T-helper 1 cell treated with Interleukin-12 subunit alpha and Interleukin-12 subunit beta and Interleukin-4 antibody, amounts not matched to agents 30 μg/mL and 1 μg/mL, for 36 hours (primary cell): Measurements from ENCODE around the gene COL6A5.
"Not testable (repeated sequence)": the region's sequence is repeated elsewhere in the genome, so short reads cannot be mapped to it uniquely, and the experiment has no call there.

Experiments
- H3K27ac Mint-ChIP-seq: one replicate; pipeline ENCODE4 v1.8.0; 2021; ENCODE audit warnings: mild to moderate bottlenecking, mixed read lengths
- H3K27me3 Mint-ChIP-seq: one replicate; pipeline ENCODE4 v1.8.0; 2021; ENCODE audit warnings: low read depth, mixed read lengths
- H3K36me3 Mint-ChIP-seq: one replicate; pipeline ENCODE4 v1.8.0; 2021; ENCODE audit warnings: low read depth, mixed read lengths
- H3K4me1 Mint-ChIP-seq: one replicate; pipeline ENCODE4 v1.8.0; 2021; ENCODE audit warnings: low read depth, mixed read lengths
- H3K4me3 Mint-ChIP-seq: one replicate; pipeline ENCODE4 v1.8.0; 2021; ENCODE audit warnings: mild to moderate bottlenecking, moderate library complexity, mixed read lengths
- H3K9me3 Mint-ChIP-seq: one replicate; pipeline ENCODE4 v1.8.0; 2021; ENCODE audit warnings: mixed read lengths

COL6A5 gene

DNA sequence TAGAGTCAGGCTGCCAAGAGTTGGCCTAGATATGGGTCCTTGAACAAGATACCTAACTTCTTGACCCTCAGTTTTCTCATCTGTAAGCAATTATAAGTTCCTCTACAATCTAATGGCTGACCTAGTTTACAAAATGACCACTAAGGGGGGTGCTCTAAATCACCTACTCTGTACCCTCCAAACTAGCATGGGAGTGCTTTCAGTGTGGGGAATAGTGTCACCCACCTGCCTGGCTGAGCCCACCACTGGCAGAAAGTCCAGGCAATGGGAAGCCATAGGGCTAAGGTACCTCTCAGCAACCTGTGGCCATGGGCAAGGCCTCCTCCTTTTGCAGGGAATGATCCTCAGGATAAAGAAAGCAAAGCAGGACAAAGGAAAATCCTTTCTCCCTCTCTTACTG, 58.9 kb downstream of the COL6A5 start:
- Mint-ChIP-seq H3K36me3 (no peaks in the 10 kb centered on the region), H3K4me3 (no peak overlapping the region), H3K9me3 (peaks cover 5% of the 10 kb centered on the region), H3K27me3 (no peaks in the 10 kb centered on the region), H3K27ac (no peak overlapping the region), H3K4me1 (no peaks in the 10 kb centered on the region)

DNA sequence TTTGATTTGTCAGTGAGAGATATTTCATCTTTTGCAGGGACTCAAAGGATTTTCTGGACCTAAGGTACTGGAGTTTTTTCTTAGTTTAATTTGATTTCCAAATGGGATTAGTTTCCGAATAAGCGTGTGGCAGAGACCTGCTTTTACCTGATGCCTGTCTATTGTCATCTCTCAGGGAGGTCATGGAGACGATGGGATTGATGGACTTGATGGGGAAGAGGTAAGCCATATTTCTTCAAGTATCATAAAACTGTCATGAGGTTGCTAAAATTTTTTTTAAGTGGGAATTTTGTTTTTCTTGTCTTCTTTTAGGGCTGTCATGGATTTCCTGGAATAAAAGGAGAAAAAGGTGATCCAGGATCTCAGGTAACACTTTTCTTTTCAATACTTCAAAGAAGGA, 60.5 kb downstream of the COL6A5 start:
- Mint-ChIP-seq H3K27ac (no peak overlapping the region), H3K4me1 (no peaks in the 10 kb centered on the region), H3K9me3 (peaks cover 5% of the 10 kb centered on the region), H3K36me3 (no peaks in the 10 kb centered on the region), H3K4me3 (no peak overlapping the region), H3K27me3 (no peaks in the 10 kb centered on the region)

DNA sequence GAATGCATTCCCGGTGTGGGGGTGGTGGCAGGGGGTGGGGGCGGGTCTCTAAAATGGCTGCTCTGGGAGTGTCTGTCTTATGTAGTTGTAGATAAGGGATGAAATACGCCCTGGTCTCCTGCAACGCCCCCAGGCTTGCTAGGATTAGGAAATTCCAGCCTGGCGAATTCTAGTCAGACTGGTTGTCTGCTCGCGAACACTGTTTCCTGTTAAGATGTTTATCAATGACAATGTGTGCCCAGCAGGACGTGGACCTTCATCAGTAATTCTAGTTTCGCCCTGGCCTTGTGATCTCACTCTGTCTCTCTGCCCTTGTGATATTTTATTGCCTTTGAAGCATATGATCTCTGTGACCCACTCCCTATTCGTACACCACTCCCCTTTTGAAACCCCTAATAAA, 62.8 kb downstream of the COL6A5 start:
- H3K4me1 Mint-ChIP-seq, H3K4me3 Mint-ChIP-seq, H3K9me3 Mint-ChIP-seq, H3K27me3 Mint-ChIP-seq, H3K36me3 Mint-ChIP-seq, H3K27ac Mint-ChIP-seq: not testable (repeated sequence)

DNA sequence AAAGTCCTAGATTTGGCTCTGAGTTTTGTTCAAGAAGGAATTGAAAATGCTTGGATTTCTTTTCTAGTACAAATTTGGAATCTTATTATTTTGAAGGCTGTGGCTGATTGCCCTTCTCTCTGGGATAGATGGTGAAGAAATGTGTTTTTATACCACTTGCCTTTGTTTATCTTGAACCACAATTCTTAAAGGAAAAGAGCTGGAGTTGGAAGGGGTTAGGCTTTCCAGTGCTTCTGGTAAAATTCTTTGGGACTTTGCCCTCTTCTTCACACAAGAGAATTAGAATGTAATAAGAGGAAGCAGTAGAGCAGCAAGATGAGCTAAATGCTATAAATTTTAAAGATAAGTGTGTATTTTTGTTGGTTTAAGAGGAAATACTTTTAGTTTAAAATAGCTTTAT, 65.8 kb downstream of the COL6A5 start:
- Mint-ChIP-seq H3K36me3 (no peaks in the 10 kb centered on the region), H3K4me3 (no peak overlapping the region), H3K9me3 (peaks cover 5% of the 10 kb centered on the region), H3K4me1 (no peaks in the 10 kb centered on the region), H3K27ac (no peak overlapping the region), H3K27me3 (no peaks in the 10 kb centered on the region)

DNA sequence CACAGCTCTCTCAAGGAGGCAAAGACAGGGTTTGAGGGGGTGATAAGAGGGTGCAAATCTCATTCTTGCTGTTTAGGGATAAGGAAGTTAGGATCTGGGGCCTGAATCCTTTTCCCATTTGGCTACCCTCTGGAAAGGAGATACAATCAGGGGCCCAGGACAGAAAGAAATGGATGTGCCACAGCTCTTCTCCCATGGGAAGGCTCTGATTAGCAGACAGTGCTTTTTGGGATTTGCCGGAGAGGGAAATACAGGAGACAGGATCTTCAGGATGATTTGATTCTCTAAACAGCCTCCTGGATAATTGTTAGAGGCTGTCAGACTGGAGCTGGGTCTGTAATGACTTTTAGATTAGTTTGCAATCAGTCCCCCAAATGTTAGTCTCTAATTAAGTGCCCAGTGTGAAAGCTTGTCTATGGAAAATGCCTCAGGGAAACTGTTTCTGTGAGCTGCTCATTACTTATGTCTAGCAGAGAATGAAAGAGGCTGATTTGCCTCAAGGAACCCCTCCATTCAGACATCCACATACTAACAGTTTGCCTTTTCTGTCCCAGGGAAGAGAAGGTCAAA, 67.6 kb downstream of the COL6A5 start:
- Mint-ChIP-seq H3K4me3 (no peak overlapping the region), H3K9me3 (peaks cover 5% of the 10 kb centered on the region), H3K27ac (no peak overlapping the region), H3K4me1 (no peaks in the 10 kb centered on the region), H3K27me3 (peaks cover under 1% of the 10 kb centered on the region), H3K36me3 (no peaks in the 10 kb centered on the region)

DNA sequence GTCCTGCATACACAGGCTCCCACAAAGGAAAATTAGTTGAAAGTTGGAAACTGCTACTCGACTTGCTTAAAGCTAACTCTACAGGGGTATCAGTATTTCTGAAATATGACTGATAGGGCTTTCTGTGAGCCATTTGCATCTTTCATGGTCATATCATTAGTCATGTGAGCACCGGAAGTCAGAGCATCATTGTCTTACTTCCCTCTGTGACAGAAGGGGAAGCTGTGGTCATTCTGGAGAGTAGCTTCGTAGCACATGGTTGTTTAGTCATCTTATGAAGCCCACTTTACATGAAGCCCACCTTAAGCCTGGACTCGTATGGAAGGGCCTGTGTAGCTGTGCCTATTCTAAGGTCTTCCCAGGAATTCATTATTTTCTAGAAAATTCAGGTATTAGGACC, 69.0 kb downstream of the COL6A5 start:
- H3K36me3 Mint-ChIP-seq: no peaks in the 10 kb centered on the region
- peaks cover 3% of the 10 kb centered on the region for H3K27me3 Mint-ChIP-seq
- no peaks in the 10 kb centered on the region for H3K9me3 Mint-ChIP-seq
- H3K27ac Mint-ChIP-seq: no peak overlapping the region
- no peaks in the 10 kb centered on the region for H3K4me1 Mint-ChIP-seq
- no peak overlapping the region for H3K4me3 Mint-ChIP-seq

DNA sequence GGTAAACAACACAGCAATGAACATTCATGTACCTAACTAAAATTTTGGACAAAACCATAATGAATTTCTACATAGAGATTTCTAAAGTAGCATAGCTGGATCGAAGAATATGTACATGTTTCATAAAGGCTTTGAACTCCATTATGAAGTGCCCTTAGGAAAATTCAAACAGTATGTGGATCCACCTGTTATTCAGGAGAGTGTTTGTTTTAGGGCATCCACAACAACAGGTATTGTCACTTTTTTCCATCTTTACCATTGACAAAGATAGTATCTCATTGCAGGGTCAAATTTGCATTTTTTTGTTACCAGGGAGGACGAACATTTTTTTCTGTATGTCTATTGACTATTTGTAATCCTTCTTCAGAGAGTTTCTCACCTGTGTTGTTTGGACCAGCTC, 75.0 kb downstream of the COL6A5 start:
- no peak overlapping the region for H3K4me3 Mint-ChIP-seq
- H3K9me3 Mint-ChIP-seq: no peaks in the 10 kb centered on the region
- peaks cover 6% of the 10 kb centered on the region for H3K27me3 Mint-ChIP-seq

DNA sequence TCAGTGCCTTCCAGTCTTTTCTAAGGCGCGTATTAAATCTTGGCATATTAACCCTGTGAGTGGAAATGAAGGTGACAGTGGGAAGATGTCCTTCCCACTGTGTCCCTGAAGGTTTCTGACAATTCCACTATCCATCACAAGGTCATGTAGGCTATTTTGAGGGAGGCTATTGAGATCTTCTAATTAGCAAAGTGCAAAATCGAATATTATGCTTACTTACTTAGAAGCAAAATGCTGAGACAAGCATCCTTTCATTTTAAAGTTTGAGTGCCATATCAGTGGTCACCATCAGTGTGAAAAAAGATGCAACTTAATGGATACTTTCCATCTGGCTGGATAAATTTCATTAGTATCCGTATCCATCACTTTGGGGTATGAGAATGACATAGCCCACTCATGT, 77.6 kb downstream of the COL6A5 start:
- no peaks in the 10 kb centered on the region for H3K36me3 Mint-ChIP-seq
- H3K9me3 Mint-ChIP-seq: no peaks in the 10 kb centered on the region
- no peak overlapping the region for H3K27ac Mint-ChIP-seq
- H3K4me1 Mint-ChIP-seq: no peaks in the 10 kb centered on the region
- peaks cover 6% of the 10 kb centered on the region for H3K27me3 Mint-ChIP-seq
- no peak overlapping the region for H3K4me3 Mint-ChIP-seq

More for the DNA sequence above, 75.0 kb downstream of the COL6A5 start:
- Mint-ChIP-seq H3K27ac (no peak overlapping the region), H3K4me1 (no peaks in the 10 kb centered on the region), H3K36me3 (no peaks in the 10 kb centered on the region)

DNA sequence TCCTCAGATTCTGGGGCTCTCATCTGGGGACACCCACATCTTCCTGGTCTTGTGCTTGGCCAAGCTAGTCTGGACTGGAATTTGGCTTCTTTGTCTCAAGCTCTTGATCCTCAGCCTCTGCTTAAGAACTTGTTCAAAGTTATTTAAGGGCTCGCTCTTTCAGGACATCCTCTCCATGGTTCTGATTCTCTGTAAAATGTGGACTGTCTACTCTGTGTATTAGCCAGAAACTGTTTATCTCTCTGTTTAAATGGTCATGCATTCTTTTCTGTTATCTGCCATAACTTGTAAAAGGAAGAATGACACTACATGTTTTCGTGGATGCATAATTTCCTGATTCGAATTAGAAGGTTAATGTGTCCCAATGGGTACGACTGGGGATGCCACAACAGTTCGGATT, 79.4 kb downstream of the COL6A5 start:
- Mint-ChIP-seq H3K4me3 (no peak overlapping the region), H3K36me3 (no peaks in the 10 kb centered on the region), H3K27me3 (peaks cover 3% of the 10 kb centered on the region), H3K4me1 (no peaks in the 10 kb centered on the region), H3K27ac (no peak overlapping the region), H3K9me3 (no peaks in the 10 kb centered on the region)

DNA sequence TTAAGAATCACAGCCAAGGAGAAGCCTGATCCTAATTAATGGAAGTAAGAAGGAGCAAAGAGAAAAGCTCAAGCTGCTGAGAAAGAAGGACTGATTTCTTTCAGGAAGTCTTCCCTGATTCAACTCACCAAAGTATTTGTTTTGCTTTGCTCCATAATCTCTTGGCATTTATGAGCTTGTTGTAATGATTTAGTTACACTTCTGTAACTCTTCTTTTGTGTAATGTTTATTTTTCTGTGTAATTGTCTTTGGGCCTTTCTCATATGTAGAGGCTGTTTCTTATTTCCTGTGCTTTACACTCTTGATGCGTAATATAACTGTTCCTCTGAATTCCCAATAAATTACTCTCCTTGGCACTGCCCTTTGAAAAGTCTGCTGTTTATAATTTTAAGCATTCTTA, 80.0 kb downstream of the COL6A5 start:
- peaks cover 1% of the 10 kb centered on the region for H3K27me3 Mint-ChIP-seq
- no peak overlapping the region for H3K4me3 Mint-ChIP-seq
- no peaks in the 10 kb centered on the region for H3K9me3 Mint-ChIP-seq
- H3K4me1 Mint-ChIP-seq: no peaks in the 10 kb centered on the region
- no peaks in the 10 kb centered on the region for H3K36me3 Mint-ChIP-seq
- H3K27ac Mint-ChIP-seq: no peak overlapping the region

DNA sequence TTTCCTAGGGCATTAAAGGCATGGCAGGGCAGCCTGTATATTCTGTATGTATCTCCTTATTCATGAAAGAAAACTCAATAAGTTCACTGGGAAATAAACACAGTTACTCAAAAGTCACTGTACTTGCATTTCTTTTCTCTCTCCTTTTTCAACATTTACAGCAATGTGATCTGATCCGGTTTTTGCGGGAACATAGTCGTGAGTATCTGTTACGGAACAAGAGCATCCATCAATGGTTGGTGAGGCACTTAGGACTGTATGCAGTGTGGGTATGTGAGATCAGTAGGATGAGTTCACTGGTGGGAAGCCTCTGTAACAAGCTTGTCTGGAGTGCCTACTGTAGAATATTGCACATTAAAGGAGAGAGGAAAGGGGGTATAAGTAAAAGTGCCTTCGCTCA, 80.7 kb downstream of the COL6A5 start:
- Mint-ChIP-seq H3K4me3 (no peak overlapping the region), H3K36me3 (no peaks in the 10 kb centered on the region), H3K27me3 (no peaks in the 10 kb centered on the region), H3K4me1 (no peaks in the 10 kb centered on the region), H3K9me3 (no peaks in the 10 kb centered on the region), H3K27ac (no peak overlapping the region)

DNA sequence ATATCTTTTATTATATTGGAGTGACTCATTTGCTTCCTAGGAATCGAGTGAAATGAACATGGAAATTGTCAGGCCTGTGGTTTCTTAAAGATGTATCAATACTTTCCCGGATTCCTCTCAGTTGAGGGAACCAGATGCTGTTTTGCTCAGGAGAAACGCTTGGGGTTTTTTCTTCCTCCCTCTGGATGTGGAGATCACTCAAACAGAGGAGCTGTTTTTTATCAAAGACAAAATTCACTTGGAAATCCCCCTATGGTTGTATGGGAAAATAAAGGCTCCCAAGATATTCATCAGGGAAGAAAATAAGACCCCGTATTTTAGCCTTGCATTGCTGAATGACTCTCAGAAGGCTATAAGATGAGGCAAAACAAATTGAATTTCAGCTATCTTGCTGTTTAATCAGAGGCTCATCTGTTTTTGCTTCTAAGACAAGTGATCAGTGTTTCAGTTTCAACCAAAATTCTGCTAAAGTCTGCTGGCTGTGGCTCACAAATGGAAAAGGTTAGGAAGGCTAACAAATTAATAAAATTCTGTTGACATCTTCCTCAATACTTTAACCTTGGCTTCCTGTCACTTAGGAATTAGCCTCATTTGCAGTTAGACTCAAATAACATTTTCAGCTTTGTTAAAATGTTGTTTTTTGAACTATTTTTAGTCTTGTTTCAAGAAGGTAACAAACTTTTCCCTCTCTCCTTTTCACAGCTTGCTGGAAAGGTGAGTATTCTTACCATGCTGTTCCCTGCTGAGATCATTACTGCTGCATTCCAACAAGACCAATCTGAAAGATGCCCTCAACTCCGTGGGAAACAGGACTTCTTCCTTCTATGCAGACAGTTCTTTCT, 83.6 kb downstream of the COL6A5 start:
- H3K4me1 Mint-ChIP-seq: no peaks in the 10 kb centered on the region
- no peaks in the 10 kb centered on the region for H3K9me3 Mint-ChIP-seq
- no peaks in the 10 kb centered on the region for H3K27me3 Mint-ChIP-seq
- no peak overlapping the region for H3K27ac Mint-ChIP-seq
- no peaks in the 10 kb centered on the region for H3K36me3 Mint-ChIP-seq
- H3K4me3 Mint-ChIP-seq: no peak overlapping the region

DNA sequence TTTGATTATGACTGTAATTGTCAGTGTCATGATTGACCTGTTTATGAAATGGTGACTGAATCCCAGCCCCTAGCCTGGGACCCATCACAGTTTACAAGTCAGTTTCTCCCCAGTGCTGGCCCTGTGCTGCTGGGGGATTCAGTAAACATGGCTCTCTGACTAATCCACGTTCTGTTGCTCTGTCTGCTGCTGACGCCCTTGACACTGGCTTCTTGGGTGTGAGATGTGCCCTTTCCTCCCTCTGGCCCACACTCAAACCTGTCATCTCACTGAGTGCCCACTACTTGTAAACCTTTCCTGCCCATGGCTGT, 84.2 kb downstream of the COL6A5 start:
- no peaks in the 10 kb centered on the region for H3K9me3 Mint-ChIP-seq
- H3K36me3 Mint-ChIP-seq: no peaks in the 10 kb centered on the region
- H3K4me1 Mint-ChIP-seq: no peaks in the 10 kb centered on the region
- H3K27me3 Mint-ChIP-seq: no peaks in the 10 kb centered on the region
- no peak overlapping the region for H3K27ac Mint-ChIP-seq
- H3K4me3 Mint-ChIP-seq: no peak overlapping the region

DNA sequence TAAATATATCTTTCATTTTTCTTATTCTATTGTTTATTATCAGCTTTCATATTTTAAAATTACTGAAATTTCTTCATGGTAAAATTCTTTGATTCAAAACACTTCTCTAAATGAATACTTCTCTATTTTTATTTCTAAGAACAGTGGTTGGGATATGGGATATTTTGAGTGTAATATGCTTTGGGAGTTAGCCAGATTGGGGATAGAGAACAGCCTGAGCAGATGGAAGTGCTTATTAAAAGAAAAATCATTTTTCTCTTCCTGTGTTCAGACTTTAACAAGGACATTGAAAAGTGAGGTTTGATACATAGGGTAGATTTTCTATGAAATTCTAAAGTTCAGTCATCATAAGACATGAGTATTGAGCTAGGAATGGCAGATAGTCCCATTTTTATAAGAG, 84.8 kb downstream of the COL6A5 start:
- Mint-ChIP-seq H3K27me3 (no peaks in the 10 kb centered on the region), H3K27ac (no peak overlapping the region), H3K4me1 (no peaks in the 10 kb centered on the region), H3K36me3 (no peaks in the 10 kb centered on the region), H3K4me3 (no peak overlapping the region), H3K9me3 (no peaks in the 10 kb centered on the region)

DNA sequence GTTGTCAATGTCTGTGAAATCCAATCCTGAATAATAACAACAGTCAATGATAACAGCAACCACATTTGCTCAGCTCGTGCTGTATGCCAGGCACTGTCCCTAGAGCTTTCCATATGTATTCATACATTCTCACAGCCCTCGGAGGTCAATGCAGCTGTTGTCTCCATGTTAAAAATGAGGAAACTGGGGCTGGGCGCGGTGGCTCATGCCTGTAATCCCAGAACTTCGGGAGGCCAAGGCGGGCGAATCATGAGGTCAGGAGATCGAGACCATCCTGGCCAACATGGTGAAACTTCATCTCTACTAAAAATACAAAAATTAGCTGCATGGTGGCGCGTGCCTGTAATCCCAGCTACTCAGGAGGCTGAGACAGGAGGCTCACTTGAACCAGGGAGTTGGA, 86.6 kb downstream of the COL6A5 start:
- H3K27me3 Mint-ChIP-seq, H3K36me3 Mint-ChIP-seq, H3K4me3 Mint-ChIP-seq, H3K9me3 Mint-ChIP-seq, H3K27ac Mint-ChIP-seq, H3K4me1 Mint-ChIP-seq: not testable (repeated sequence)

DNA sequence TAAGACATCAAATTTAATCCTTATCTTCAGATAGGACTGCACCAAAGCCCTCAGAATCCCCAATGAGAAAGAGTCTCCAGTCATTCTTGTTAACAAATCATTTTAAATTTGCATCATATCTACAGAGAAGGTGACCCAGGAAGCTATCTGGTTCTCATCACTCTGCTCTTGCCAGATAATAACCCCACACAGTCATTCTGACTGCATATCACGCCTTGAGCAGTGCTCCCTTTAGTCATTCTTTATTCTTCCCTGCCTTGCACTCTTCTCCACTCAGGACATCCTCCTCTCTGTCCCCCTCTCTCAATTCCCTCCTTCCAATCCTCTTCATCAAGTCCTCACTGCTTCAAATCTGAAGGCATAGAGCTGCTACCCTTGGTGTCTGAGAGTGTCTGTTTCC, 87.8 kb downstream of the COL6A5 start:
- H3K4me1 Mint-ChIP-seq: no peaks in the 10 kb centered on the region
- H3K27ac Mint-ChIP-seq: no peak overlapping the region
- no peaks in the 10 kb centered on the region for H3K27me3 Mint-ChIP-seq
- no peaks in the 10 kb centered on the region for H3K9me3 Mint-ChIP-seq
- no peak overlapping the region for H3K4me3 Mint-ChIP-seq
- H3K36me3 Mint-ChIP-seq: no peaks in the 10 kb centered on the region
